Osteoblast (primary cell): Measurements from ENCODE around the gene GAS2. TPM values are rescaled to one million over a fixed set of nuclear protein-coding genes. Genes with fewer than 3 reads are reported as not detected.

ENCODE experiments used
- DNase-seq: peaks from one replicate; pipeline ENCODE4 v3.0.0; 2011; ENCODE audit warnings: low spot score, mixed read lengths; ENCODE audit not compliant: insufficient read length; ENCODE audit errors: missing footprints
- H2AFZ ChIP-seq: 2 replicates; pipeline ENCODE4 v1.6.0; 2011; ENCODE audit warnings: mild to moderate bottlenecking, low read length
- H3K27ac ChIP-seq: 2 replicates; pipeline ENCODE4 v1.5.1; 2011; ENCODE audit warnings: mild to moderate bottlenecking, low read depth, low read length, moderate library complexity
- H3K27me3 ChIP-seq: 2 replicates; pipeline ENCODE4 v1.6.0; 2012; ENCODE audit warnings: mild to moderate bottlenecking, control low read depth, inconsistent platforms, low read length, moderate library complexity; ENCODE audit not compliant: insufficient read depth
- H3K36me3 ChIP-seq: 2 replicates; pipeline ENCODE4 v1.5.1; 2011; ENCODE audit warnings: mild to moderate bottlenecking, low read length, control low read depth, moderate library complexity; ENCODE audit not compliant: insufficient read depth
- H3K4me1 ChIP-seq: 2 replicates; pipeline ENCODE4 v1.5.1; 2011; ENCODE audit warnings: mild to moderate bottlenecking, low read length, control low read depth, moderate library complexity; ENCODE audit not compliant: insufficient read depth
- H3K4me2 ChIP-seq: 2 replicates; pipeline ENCODE4 v1.6.0; 2011; ENCODE audit warnings: mild to moderate bottlenecking, low read length; ENCODE audit not compliant: insufficient read depth
- H3K4me3 ChIP-seq: fragments of 200-600 bp; sonication (generic); 3 replicates; pipeline ENCODE4 v1.5.1; 2012; ENCODE audit warnings: mild to moderate bottlenecking, low read length, inconsistent platforms; ENCODE audit not compliant: insufficient read depth
- H3K79me2 ChIP-seq: 2 replicates; pipeline ENCODE4 v1.6.0; 2012; ENCODE audit warnings: mild to moderate bottlenecking, low read length, control low read depth, inconsistent platforms; ENCODE audit not compliant: insufficient read depth
- H3K9me3 ChIP-seq: 2 replicates; pipeline ENCODE4 v1.5.1; 2011; ENCODE audit warnings: low read depth, low read length, control low read depth
- H4K20me1 ChIP-seq: 2 replicates; pipeline ENCODE4 v1.6.0; 2012; ENCODE audit warnings: mild to moderate bottlenecking, low read length, control low read depth; ENCODE audit not compliant: insufficient read depth
- total RNA-seq: library from RNA; depleted of rRNA; stranded (reverse); fragments of >200 nt; gene quantifications from 2 replicates; pipeline ENCODE4 v1.2.3, GENCODE V29; 2012
- TF ChIP-seq, protein P1 (sequence below): IDR thresholded peaks from 2 replicates; pipeline ENCODE4 v1.5.1; 2011; ENCODE audit warnings: mild to moderate bottlenecking, low read depth, low read length, moderate library complexity; ENCODE audit errors: extremely low read depth

The GAS2 gene
- total RNA-seq, 1 donor, result 0.36 TPM

DNA sequence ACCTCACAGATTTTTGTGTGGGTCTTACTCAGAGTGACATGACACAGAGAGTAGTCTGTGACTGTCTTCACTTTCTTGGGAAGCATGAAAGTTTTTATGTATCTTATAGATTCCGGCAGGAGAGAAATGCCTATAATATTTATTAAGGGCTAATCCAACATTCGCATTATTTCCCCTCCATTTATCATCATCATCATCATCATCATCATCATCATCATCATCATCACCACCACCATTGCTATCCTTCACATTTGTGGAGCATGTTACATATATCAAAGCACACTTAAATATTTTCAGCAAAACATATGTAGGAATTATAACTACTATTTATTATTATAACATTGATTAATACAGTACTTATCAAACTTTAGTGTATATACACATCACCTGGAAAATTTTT, 66.2 kb downstream of the GAS2 start:
- no peak for DNase-seq
- Histone ChIP-seq H3K27me3 (no peaks in the 10 kb centered on the region), H3K4me3 (no peak overlapping the region), H2AFZ (no peak overlapping the region), H3K4me2 (no peak overlapping the region), H3K36me3 (no peaks in the 10 kb centered on the region), H3K27ac (no peak overlapping the region), H4K20me1 (no peaks in the 10 kb centered on the region), H3K79me2 (no peaks in the 10 kb centered on the region), H3K9me3 (no peaks in the 10 kb centered on the region), H3K4me1 (no peaks in the 10 kb centered on the region)
- TF ChIP-seq, protein P1, sequence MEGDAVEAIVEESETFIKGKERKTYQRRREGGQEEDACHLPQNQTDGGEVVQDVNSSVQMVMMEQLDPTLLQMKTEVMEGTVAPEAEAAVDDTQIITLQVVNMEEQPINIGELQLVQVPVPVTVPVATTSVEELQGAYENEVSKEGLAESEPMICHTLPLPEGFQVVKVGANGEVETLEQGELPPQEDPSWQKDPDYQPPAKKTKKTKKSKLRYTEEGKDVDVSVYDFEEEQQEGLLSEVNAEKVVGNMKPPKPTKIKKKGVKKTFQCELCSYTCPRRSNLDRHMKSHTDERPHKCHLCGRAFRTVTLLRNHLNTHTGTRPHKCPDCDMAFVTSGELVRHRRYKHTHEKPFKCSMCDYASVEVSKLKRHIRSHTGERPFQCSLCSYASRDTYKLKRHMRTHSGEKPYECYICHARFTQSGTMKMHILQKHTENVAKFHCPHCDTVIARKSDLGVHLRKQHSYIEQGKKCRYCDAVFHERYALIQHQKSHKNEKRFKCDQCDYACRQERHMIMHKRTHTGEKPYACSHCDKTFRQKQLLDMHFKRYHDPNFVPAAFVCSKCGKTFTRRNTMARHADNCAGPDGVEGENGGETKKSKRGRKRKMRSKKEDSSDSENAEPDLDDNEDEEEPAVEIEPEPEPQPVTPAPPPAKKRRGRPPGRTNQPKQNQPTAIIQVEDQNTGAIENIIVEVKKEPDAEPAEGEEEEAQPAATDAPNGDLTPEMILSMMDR, result no peak

GRCh38 chr11:22733475-22734248, 67.3 kb downstream of the GAS2 start:
- no peak for DNase-seq
- TF ChIP-seq, protein P1, result no peak

DNA sequence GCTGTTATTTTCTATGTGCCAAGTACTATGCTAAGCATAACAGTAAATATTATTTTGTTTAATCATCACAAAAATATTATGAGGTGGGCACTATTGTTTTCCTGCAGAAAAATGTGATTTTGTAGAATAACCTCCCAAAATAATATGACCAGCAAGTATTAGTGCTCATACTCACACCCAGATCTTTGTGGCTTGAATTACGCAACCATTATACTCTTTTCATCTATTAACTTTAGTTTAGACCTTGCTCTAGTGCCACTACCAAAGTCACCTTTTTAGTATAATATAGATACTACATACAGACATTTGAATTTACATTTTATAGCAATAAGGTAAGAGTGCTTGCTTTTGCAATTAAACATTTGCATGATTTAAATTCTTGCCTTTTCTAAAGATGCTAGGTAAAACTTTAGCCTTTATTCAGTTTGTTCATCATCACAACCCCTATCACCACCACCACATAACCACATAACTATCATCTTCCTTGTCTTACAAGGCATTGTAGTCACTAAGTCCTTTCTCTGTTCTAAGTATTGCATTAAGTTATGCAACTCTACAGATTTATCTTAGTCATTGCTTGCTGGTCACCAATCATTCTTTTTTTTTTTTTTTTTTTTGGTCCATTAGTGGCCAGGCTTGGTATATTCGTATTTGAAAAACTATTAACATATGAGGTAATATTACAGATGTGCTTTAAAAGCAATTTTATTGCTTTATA, 68.4 kb downstream of the GAS2 start:
- no peaks in the 10 kb centered on the region for H3K36me3 ChIP-seq
- no peak overlapping the region for H2AFZ ChIP-seq
- H3K4me2 ChIP-seq, result no peak overlapping the region
- no peak overlapping the region for H3K27ac ChIP-seq
- H3K9me3 ChIP-seq, result no peaks in the 10 kb centered on the region
- H3K4me3 ChIP-seq, result no peak overlapping the region
- H3K79me2 ChIP-seq, result no peaks in the 10 kb centered on the region
- no peaks in the 10 kb centered on the region for H4K20me1 ChIP-seq
- TF ChIP-seq, protein P1, result no peak
- H3K4me1 ChIP-seq, result no peaks in the 10 kb centered on the region
- no peak for DNase-seq
- H3K27me3 ChIP-seq, result no peaks in the 10 kb centered on the region

More at GRCh38 chr11:22733475-22734248, 67.3 kb downstream of the GAS2 start:
- no peak overlapping the region for H3K4me3 ChIP-seq
- no peaks in the 10 kb centered on the region for H3K36me3 ChIP-seq
- no peaks in the 10 kb centered on the region for H3K27me3 ChIP-seq
- H3K4me2 ChIP-seq, result no peak overlapping the region
- H3K79me2 ChIP-seq, result no peaks in the 10 kb centered on the region
- H2AFZ ChIP-seq, result no peak overlapping the region
- H3K4me1 ChIP-seq, result no peaks in the 10 kb centered on the region
- no peaks in the 10 kb centered on the region for H3K9me3 ChIP-seq
- H3K27ac ChIP-seq, result no peak overlapping the region
- H4K20me1 ChIP-seq, result no peaks in the 10 kb centered on the region

- Histone ChIP-seq H3K79me2 (no peaks in the 10 kb centered on the region), H3K9me3 (no peaks in the 10 kb centered on the region), H3K27me3 (no peaks in the 10 kb centered on the region), H2AFZ (no peak overlapping the region), H3K4me3 (no peak overlapping the region), H3K36me3 (no peaks in the 10 kb centered on the region), H3K4me2 (no peak overlapping the region), H4K20me1 (no peaks in the 10 kb centered on the region), H3K27ac (no peak overlapping the region), H3K4me1 (no peaks in the 10 kb centered on the region)
- TF ChIP-seq, protein P1, result no peak
- peak; percentile 1 for DNase-seq
Measured at GRCh38 chr11:22742157-22742613, 75.8 kb downstream of the GAS2 start.
